Measurements from ENCODE around the gene WRNIP1. TPM values are rescaled to one million over a fixed set of nuclear protein-coding genes. Genes with fewer than 3 reads are reported as not detected.

WRNIP1 gene
- total RNA-seq, 4 donors from 2014 or later: 56.9 to 66.7 (median 63.4) TPM

- Histone ChIP-seq H3K4me1 (no peaks in the 10 kb centered on the region), H3K27ac (no peak overlapping the region), H3K27me3 (no peaks in the 10 kb centered on the region), H3K36me3 (no peaks in the 10 kb centered on the region), H3K4me3 (no peak overlapping the region), H3K9me3 (no peaks in the 10 kb centered on the region)
- TF ChIP-seq POLR2A (IDR thresholded peaks at IDR 0.05): no peak
- no peak for TF ChIP-seq CTCF (IDR thresholded peaks at IDR 0.05)
- no peak for TF ChIP-seq POLR2AphosphoS5 (IDR thresholded peaks at IDR 0.05)
- no peak for TF ChIP-seq EP300 (IDR thresholded peaks at IDR 0.05)
- no peak for DNase-seq (ENCODE audit: low spot score in 2 of 2)
- WGBS: 89% methylated on average over 5 of the region's 5 CpGs
Observed at GRCh38 chr6:2740581-2740980, 24.6 kb upstream of the WRNIP1 start.

- Histone ChIP-seq H3K4me1 (no peaks in the 10 kb centered on the region), H3K27ac (no peak overlapping the region), H3K4me3 (no peak overlapping the region), H3K36me3 (no peaks in the 10 kb centered on the region), H3K27me3 (no peaks in the 10 kb centered on the region), H3K9me3 (no peaks in the 10 kb centered on the region)
- 89% methylated on average over 2 of the region's 2 CpGs for WGBS
- DNase-seq (ENCODE audit: low spot score in 2 of 2): no peak
- TF ChIP-seq CTCF (IDR thresholded peaks at IDR 0.05) (no peak), POLR2AphosphoS5 (IDR thresholded peaks at IDR 0.05) (no peak), POLR2A (IDR thresholded peaks at IDR 0.05) (no peak), EP300 (IDR thresholded peaks at IDR 0.05) (no peak)
Observed at GRCh38 chr6:2741756-2742155, 23.4 kb upstream of the WRNIP1 start.

GRCh38 chr6:2743280-2744208, 21.6 kb upstream of the WRNIP1 start:
- Histone ChIP-seq H3K4me1 (no peaks in the 10 kb centered on the region), H3K4me3 (no peak overlapping the region), H3K9me3 (no peaks in the 10 kb centered on the region), H3K27me3 (no peaks in the 10 kb centered on the region), H3K27ac (no peak overlapping the region), H3K36me3 (no peaks in the 10 kb centered on the region)
- no peak for DNase-seq (ENCODE audit: low spot score in 2 of 2)
- 87% methylated on average over 17 of the region's 17 CpGs for WGBS
- TF ChIP-seq POLR2AphosphoS5 (IDR thresholded peaks at IDR 0.05) (no peak), EP300 (IDR thresholded peaks at IDR 0.05) (no peak), POLR2A (IDR thresholded peaks at IDR 0.05) (no peak), CTCF (IDR thresholded peaks at IDR 0.05) (no peak)

- Histone ChIP-seq H3K27me3 (no peaks in the 10 kb centered on the region), H3K27ac (no peak overlapping the region), H3K4me3 (no peak overlapping the region), H3K36me3 (no peaks in the 10 kb centered on the region), H3K4me1 (no peaks in the 10 kb centered on the region), H3K9me3 (no peaks in the 10 kb centered on the region)
- no peak for DNase-seq (ENCODE audit: low spot score in 2 of 2)
- TF ChIP-seq CTCF (IDR thresholded peaks at IDR 0.05) (no peak), POLR2A (IDR thresholded peaks at IDR 0.05) (no peak), EP300 (IDR thresholded peaks at IDR 0.05) (no peak), POLR2AphosphoS5 (IDR thresholded peaks at IDR 0.05) (no peak)
- 73% methylated on average over 9 of the region's 9 CpGs for WGBS
Observed at GRCh38 chr6:2744209-2744771, 20.9 kb upstream of the WRNIP1 start.

GRCh38 chr6:2744778-2745177, 20.4 kb upstream of the WRNIP1 start:
- H3K27ac ChIP-seq: no peak overlapping the region
- no peak overlapping the region for H3K4me3 ChIP-seq
- TF ChIP-seq EP300 (IDR thresholded peaks at IDR 0.05) (no peak), POLR2A (IDR thresholded peaks at IDR 0.05) (no peak), CTCF (IDR thresholded peaks at IDR 0.05) (no peak), POLR2AphosphoS5 (IDR thresholded peaks at IDR 0.05) (no peak)
- no peak for DNase-seq (ENCODE audit: low spot score in 2 of 2)
- no peaks in the 10 kb centered on the region for H3K9me3 ChIP-seq
- WGBS: 77% methylated on average over 8 of the region's 8 CpGs
- no peaks in the 10 kb centered on the region for H3K36me3 ChIP-seq
- no peaks in the 10 kb centered on the region for H3K27me3 ChIP-seq
- H3K4me1 ChIP-seq: no peaks in the 10 kb centered on the region
